Endothelial cell of hepatic sinusoid (primary cell): ENCODE measurements around the gene SEC22C.
"Not testable (repeated sequence)": the region's sequence is repeated elsewhere in the genome, so short reads cannot be mapped to it uniquely, and the experiment has no call there.

Experiments
- in situ Hi-C: cut with HindIII; loops from 2 replicates; pipeline ENCODE4 v1.10.0; 2017; ENCODE audit warnings: low sequenced_read_pairs

SEC22C gene

GRCh38 chr3:42581709-42582473 is at the start of gene SEC22C:
SEC22C (minus strand) TSS chr3:42581967; CDS start chr3:42569046, 12,921 bp downstream.
- in situ Hi-C loops: no loop called here

GRCh38 chr3:42613462-42613861 is 31.7 kb upstream of the SEC22C start:
- in situ Hi-C loops: loop anchor here (5.0 kb wide), 1 partner anchor 66 kb away; no protein-coding TSS in a partner anchor

GRCh38 chr3:42612928-42613327 is 31.2 kb upstream of the SEC22C start:
- in situ Hi-C loops: loop anchor here (5.0 kb wide), 1 partner anchor 66 kb away; no protein-coding TSS in a partner anchor

GRCh38 chr3:42612217-42612616 is 30.4 kb upstream of the SEC22C start:
- in situ Hi-C loops: loop anchor here (5.0 kb wide), 1 partner anchor 65 kb away; no protein-coding TSS in a partner anchor

- in situ Hi-C loops: loop anchor here (5.0 kb wide), 1 partner anchor 64 kb away; no protein-coding TSS in a partner anchor
These were observed 29.2 kb upstream of the SEC22C start for GRCh38 chr3:42610976-42611375.

GRCh38 chr3:42608581-42608980 is 26.8 kb upstream of the SEC22C start:
- in situ Hi-C loops: no loop called here

- in situ Hi-C loops: no loop called here
These were observed 23.9 kb upstream of the SEC22C start for GRCh38 chr3:42605546-42606173.

- in situ Hi-C loops: no loop called here
These were observed 21.2 kb upstream of the SEC22C start for GRCh38 chr3:42602961-42603360.

- in situ Hi-C loops: no loop called here
These were observed 20.3 kb upstream of the SEC22C start for GRCh38 chr3:42601896-42602581.

GRCh38 chr3:42600958-42601675 is 19.4 kb upstream of the SEC22C start:
- in situ Hi-C loops: no loop called here

GRCh38 chr3:42600111-42600957 is 18.6 kb upstream of the SEC22C start, which contains the start of gene NKTR:
NKTR (plus strand) TSS chr3:42600686; CDS start chr3:42601007, 321 bp downstream.
- in situ Hi-C loops: no loop called here

GRCh38 chr3:42597098-42597497 is 15.3 kb upstream of the SEC22C start:
- in situ Hi-C loops: not testable (repeated sequence)

GRCh38 chr3:42595682-42596081 is 13.9 kb upstream of the SEC22C start:
- in situ Hi-C loops: no loop called here

GRCh38 chr3:42593635-42594034 is 11.9 kb upstream of the SEC22C start:
- in situ Hi-C loops: loop anchor here (5.0 kb wide), 1 partner anchor 34 kb away; no protein-coding TSS in a partner anchor

GRCh38 chr3:42591811-42592210 is 10.0 kb upstream of the SEC22C start:
- in situ Hi-C loops: loop anchor here (5.0 kb wide), 1 partner anchor 35 kb away; no protein-coding TSS in a partner anchor

- in situ Hi-C loops: loop anchor here (5.0 kb wide), 1 partner anchor 36 kb away; no protein-coding TSS in a partner anchor
These were observed 9.4 kb upstream of the SEC22C start for GRCh38 chr3:42590989-42591756.

- in situ Hi-C loops: loop anchor here (5.0 kb wide), 1 partner anchor 38 kb away; no protein-coding TSS in a partner anchor
These were observed 7.8 kb upstream of the SEC22C start for GRCh38 chr3:42589382-42590109.

GRCh38 chr3:42588625-42589024 is 6.9 kb upstream of the SEC22C start:
- in situ Hi-C loops: no loop called here
